Activated T-cell treated with anti-CD3 and anti-CD28 coated beads for 24 hours (primary cell): Measurements from ENCODE around the gene MRPS23.

ENCODE experiments used
- DNase-seq: peaks from one replicate; pipeline ENCODE4 v3.0.0-alpha.2; 2020; ENCODE audit warnings: low read depth

Gene MRPS23

GRCh38 chr17:57794841-57795240 lies 55.0 kb downstream of the MRPS23 start:
- DNase-seq = no peak

GRCh38 chr17:57788725-57789124 lies 61.1 kb downstream of the MRPS23 start:
- no peak for DNase-seq

DNA sequence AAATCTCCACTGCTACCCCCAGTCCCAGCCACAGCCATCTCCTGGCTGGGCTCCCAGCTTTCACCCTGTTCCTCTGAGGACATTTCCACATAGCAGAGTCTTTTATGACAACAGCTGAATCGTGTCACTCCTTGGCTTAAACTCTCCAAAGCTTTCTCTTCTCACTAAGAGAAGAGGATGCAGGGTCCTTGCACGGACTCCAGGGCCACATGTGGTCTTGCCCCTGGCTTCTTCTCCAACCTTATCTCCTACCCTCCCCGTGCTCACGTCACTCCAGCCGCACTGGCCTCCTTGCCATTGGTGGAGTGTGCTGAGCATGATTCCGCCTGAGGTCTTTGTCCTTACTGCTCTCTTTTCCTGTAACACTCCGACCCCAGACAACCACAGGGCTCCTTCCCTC lies 64.8 kb downstream of the MRPS23 start:
- no peak for DNase-seq
